Inflammatory macrophage treated with lipopolysaccharide for 4 hours (primary cell): Measurements from ENCODE around the gene SLC6A1.

Source experiments
- DNase-seq: peaks from one replicate; pipeline ENCODE4 v3.0.0-alpha.2; 2020

Gene SLC6A1

DNA sequence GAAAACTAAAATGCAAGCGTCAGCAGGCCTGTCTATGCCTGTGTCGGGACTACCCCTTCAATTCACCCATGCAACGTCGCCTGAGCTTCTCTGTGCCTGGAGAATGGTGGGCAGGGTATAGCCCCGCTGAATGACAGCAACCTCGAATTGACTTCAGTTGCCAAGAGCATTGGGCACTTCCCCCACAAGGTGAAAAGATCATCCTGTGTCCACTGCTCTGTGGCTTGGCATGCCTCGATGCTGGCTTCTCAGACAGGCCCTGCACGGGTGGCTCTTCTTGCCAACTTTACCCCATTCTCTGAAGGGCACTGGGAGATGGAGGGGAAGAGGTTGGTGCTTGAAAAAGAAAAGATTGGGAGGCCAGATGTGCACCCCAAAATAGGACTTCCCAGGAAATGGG is 3.3 kb downstream of the SLC6A1 start:
- no peak for DNase-seq

DNA sequence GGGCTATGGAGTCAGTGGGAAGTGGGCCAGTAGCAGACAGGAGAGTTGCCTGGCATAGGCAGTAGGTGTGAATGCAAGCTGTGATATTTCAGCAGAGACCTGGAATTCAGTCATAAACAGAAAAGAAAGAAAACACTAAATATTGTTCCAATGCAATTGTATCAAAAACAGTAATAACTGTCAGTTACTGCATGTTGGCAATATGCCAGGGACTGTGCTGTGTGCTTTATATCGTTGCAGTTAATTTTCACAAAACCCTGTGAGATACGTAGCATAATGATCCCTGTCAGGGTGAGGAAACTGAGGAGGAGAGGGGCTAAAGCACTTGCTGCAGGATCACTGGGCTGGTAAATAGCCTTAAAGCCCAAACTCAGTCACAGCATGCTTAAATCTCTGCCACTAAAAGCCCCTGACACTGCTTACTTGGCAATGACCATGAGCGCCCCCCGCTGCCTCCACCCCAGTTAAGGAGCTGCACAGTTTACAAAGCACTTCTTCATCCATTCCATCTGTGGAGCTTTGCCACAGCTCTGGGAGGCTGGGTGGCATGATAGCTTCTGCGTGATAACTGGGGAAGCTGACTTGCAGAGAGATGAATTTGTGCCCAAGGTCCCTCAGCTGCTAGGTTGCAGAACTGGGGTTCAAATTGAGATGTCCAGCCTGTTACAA is 3.9 kb downstream of the SLC6A1 start:
- DNase-seq: no peak

DNA sequence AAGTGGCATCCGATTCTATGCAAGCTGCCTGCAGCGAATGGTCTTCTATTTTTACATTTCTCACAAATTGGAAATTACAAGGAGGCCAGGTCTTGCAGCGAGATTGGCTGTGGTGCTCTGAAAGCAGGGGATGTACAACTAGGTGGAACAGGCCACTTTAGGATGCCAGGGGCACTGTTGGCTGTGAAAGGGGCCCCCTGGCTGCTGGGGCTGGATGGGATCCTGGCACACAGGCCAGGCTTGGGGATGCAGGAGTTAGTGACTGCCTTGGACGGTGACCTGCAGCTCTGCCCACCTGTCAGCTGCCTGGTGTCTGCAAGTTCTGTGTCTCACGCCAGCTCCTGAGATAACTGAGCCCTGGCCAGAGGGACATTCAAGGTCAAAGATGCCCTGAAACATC is 4.6 kb downstream of the SLC6A1 start:
- DNase-seq: no peak

DNA sequence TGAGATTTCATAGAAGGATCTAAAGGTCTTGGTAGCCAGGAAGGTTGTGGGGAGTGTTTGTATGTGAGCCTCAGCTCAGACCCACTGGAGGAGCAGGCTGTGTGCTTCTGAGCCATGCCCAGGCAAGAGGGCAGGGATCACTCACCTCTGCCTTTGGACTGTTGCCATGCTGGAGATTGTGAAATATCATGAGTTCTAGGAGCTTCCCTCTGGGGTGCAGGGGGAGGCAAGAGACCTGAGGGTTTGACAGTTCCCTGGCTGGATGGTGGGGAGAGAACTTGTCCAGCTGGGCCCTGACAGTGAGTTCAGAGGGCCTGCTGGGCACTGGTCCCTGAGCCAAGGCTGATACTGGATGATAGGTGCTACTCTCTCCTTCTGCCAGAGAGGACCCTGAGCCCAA is 6.0 kb downstream of the SLC6A1 start:
- DNase-seq: no peak

DNA sequence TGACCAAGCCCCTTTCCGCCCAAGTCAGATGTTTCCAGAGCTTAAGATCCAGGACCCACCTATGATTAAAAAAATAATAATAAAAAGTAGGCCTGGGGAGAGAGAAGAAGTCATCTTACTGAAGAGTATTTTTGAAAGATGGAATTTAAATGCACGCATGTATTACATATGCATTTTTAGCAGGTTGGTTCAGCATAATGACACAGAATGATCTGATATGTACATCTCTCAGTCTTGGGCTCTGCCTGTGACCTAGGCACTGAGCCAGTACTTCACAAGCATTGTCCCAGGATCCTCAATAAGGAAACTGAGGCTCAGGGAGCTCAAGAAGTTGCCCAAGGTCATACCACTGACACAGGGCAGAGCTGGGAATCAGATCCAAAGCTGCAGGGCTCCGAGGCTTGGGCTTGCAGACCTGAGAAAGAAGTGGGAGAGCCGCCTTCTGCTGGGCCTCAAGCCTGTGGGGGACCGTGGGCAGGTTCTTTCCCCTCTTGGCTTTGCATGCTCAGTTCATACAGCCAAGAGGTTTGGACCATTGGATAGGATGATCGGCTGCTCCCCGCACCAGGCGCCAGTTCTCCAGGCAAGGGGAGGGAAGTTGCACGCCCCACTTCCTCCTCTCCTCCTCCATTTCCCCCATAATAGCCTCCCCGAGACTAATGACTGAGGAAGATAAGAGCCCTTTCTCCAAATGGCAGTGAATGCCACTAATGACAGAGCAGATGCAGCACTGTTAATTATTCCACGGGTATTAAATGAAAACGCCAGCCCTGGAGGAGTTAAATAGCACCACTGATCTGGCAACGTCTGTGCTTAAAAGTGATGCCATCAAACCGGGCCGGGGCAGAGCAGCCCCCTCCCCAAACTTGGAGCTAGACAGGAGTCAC is 6.9 kb downstream of the SLC6A1 start:
- no peak for DNase-seq

DNA sequence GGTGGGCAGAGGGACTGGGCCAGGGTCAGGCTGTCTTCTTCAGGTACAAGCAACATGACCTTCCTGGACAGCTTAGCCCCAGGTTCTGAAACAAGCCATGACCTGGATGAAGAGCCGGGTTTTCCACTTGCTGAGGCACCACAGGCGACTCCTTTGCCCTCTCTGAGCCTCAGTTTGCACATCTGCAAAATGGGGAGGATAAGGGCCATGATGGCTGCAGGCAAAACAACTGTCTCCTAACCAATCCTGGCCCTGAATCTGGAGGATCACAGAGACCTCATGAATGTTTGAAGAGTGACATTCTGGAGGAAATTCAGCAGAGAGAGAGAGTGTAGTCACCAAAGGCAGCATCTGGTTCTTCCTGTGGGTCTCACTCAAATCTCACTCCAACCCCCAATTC is 8.0 kb downstream of the SLC6A1 start:
- no peak for DNase-seq

DNA sequence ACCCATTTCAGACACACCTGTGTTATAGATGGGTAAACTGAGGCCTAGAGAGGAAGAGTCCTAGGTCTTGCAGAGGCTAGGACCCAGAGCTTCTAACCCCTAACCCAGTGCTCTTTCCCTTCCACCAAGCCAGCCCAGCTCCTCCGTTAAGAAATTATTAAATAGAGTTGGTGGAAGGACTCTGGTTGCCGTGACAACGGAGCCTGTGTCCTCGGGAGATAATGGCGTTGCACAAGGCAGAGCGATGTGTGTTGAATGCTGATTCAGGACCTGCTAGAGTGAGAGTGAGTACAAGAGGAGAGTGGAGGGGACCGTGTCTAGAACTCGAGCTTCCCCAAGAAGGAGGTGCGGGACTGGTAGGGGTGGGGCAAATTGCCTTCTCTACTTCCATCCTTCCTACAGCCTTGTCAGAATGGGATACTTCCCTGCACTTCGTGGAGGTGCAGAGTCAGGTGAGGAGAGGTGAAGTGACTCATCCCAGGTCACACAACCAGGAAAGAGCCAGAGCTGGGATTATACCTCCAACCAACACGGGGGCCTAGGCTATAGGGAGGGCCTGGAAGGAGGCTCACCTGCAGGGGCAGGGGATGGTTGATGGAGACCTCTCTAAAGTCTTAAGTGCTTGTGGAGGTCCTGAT is 8.6 kb downstream of the SLC6A1 start:
- no peak for DNase-seq

DNA sequence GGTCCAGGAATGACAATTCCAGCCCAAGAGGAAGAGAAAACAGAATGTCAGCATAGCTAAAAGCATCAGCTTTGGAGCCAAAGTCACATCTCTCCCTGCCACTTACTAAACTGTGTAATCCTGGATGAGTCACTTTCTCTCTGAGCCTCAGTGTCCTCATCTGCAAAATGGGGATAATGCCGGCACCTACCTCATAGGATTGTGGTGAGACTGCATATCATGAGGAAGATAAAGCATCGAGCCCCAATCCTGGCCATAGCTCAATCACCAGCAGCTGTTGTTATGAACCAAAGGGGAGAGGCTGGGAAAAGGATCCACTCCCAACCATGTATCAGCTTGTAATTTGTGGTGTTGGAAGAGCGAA is 9.1 kb downstream of the SLC6A1 start:
- DNase-seq: no peak

DNA sequence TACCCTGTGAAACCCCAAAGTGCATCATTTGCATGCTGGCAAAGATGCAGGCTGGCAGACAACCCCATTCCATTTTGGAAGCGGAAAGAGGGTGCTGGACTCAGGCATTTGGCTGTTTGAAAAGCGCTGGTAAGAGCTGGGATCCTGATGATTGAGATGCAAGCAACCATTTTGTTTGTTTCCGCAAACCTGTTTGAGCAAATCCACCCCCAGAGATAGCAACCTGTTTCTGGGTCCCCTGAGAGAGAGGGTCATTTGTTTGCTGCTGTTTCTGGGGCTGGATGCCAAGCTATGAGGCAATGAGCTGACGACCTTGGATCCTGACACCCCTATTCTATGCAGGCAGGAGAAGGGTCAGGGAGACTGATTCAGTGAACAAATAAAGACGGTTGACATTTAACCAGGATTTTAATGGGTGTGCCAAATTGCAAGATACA is 9.8 kb downstream of the SLC6A1 start:
- DNase-seq: no peak

DNA sequence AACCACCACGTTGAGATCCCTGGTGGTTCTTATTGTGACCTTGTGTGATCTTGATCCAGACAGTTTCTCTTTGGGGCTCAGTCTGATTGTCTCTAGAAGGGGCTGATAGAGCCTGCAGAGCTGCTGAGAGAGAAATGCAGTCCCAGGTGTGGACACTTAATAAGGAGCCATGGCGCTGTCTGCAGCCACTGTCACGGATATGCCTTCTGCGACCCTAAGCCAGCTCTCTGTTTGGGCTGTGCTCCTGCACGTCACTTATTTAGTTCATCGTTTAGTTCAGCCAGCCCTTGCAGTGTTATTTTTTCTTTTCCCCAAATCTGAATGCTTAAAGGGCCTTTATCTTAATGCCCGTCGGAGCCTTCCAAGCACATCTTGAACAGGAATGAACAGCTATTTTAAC is 12.0 kb downstream of the SLC6A1 start:
- DNase-seq: no peak

DNA sequence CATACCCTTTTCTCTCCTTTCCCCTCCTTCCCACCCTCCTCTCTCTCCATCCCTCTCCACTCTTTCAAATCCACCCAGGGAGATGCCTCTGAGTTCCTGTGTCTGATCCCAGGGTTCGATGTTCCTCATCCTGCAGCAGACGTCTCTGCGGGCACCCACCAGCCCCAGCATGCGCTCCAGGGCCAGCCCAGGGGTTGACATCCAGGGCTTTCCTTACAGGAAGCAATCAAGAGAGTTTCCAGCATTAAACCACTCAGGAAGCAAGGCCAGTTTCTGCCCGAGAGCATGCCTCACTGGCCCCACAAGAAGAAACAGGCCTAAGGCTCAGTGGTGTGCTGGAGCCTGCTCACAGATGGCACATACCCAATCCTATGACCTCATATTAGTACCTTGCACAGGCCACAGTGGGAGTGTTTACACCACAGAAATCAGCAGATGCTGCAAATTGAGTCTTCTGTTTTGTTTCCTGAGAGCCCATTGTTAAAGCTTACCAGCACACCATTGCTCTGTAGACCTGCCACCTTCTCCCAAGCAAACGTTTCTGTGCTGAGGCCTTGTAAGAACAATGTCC is 13.2 kb downstream of the SLC6A1 start:
- no peak for DNase-seq

DNA sequence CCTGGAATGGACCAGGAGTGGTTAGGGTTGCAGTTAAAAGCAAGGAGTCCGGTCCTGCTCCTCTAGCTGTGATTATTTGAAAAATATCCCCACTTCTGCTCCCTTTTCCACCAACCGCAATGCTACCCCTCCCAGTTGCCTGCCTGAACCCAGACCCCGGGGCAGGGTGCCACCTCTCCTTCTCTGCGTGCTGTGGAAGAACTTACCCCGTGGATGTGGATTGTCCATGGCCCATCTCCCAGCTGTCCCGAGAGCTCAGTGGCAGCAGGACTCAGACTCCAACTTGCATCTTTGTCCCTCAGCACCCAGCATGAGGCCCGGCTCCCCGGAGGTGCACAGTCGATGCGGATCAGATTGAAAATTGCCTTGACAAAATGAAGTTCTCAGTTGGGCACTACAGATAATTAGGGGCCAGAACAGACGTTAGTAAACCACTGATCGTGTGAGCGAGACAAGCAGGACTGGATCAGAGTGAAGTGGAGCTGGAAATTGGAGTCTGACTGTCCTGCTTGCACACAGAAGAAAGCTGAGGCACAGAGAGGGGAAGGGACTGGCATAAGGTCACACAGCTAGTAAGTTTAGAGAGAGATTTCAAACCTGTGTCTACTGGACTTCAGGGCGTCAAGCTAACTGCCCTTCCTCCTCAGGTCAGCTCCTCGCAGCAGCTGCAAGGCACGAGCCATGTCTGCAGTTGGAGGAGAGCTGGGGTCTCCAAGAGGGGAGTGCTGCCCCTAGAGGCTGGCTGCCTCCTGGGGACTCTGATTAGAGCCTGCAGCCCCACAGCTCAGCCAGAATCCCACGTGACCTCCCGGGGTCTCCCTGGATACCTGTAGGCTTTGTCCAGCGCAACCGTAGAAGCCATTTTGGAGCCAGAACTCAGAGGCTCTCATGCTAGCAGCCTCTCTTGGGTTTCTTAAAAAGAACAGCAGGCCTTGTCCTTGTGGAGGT is 14.7 kb downstream of the SLC6A1 start:
- no peak for DNase-seq

DNA sequence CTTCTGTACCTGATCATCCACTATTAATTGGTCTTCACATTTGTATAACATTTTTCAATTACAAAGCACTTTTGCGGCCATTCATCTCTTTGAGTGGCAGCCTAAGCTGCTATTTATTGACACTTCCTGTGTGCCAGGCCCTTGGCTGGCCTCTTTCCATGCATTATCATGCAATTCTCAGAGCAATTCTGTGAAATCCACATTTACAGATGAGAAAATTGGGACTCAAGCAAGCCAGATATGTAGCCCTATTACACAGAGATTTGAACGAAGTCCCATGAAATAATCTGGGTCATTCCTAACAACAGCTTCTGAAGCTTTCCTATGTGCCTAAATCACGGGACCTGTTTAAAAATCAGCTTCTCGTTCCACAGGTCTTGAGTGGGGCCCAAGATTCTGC is 17.4 kb downstream of the SLC6A1 start:
- no peak for DNase-seq

DNA sequence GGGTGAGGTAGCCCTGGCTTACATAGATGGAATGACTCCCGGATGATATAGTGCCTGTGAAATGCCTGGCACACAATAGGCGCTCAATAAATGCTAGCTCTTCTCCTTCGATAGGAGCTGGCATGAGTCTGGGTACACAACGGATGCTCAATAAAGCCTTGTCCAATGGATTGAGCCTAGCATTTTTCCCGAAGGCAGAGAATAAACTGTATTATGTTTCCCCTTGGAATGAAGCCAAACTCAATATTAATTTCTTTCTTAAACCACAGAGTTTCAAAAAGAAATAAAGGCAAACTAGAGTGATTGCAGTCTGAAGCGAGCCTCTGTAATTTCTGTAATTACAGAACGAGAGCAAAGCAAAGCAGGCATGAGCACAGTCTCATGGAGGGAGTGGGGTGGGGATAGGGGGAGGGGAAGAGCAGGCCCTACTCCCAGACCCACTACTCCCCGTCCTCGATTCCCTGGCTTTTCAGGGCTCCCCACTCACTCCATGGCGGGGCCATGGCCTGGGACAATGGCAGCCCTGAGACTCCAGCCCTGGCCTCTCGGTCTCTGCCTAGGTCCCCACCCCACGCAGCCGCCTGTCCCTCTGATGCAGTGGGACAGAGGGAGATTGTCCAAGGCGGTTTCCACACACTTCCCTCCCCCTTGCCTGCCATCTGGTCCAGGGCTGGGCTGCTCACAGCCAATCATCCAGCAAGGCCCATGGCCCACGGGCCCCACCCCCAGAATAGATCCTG is 18.0 kb downstream of the SLC6A1 start:
- DNase-seq: no peak

DNA sequence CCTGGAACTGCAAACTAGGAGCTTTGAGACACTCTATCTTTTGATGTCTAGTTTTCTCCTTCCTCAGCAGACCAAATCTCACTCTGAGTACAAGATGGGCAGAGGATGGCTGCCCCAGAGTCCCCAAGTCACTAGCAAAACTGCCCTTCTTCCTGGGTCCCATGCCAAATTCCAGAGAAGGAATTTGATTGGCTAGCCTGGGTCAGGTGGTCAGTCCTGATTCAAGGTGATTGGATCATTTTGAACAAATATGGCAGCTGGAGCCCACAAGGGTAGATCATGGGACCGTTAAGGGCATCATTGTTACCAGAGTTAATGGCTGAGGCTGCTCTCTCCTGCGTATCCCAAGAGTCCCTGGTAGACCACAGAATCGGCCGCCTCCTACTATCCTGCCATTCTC is 21.7 kb downstream of the SLC6A1 start:
- DNase-seq: no peak

DNA sequence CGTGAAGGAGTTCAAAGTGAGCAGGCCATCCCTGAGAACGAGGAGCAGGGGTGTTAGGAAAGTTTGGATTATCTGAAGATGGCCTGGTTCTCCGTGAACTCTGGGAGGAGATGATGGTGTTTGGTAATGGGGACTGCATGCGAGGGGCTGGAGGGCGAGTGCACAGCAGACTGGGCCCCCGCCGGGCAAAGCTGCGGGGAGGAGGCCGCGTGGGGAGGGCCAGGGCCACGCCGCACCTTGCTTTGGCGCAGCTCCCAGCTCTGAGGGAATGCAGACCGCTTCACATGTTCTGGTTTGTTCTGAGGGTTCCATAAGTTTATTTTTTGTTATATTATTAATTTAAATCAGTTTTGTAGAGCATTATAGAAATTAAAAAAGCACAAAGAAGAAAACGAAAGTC is 22.2 kb downstream of the SLC6A1 start:
- DNase-seq: no peak

DNA sequence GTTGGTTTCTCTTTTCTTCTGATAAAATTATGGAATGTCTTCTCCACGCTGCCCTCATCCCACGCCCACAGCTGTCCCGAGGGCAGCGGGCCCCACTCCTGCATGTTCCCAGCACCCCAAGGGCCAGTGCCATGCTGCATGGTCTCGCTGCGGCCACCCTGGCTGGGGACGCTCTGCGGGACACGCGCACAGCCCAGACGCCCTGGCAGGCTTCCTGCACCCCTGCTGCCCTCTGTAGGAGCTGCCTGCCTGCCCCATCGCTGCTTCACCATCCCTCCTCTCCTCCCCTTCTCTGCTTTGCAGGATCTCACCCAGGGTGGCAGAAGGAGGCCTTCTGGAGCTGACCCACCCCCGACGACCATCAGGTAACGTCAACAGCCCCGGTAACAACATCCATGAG is 22.8 kb downstream of the SLC6A1 start:
- no peak for DNase-seq

DNA sequence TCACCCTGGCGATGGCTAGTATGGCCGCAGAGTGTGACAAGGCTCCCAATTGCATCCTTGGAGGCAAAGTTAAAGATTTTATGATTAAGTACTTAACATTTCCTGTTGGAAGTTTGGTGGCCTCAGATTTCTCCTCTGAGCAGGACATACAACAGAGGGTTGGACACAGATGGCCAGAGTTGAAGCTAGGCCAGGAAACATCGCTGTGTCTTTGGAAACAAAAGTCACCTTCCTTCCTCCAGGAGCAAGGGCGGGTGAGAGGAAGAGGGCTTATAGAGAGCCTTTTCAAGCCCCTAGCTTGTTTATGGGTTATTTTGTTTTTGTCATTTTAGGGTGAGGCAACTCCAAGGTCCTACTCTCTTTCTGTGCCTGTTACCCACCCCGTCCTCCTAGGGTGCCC is 24.2 kb downstream of the SLC6A1 start:
- DNase-seq: no peak

DNA sequence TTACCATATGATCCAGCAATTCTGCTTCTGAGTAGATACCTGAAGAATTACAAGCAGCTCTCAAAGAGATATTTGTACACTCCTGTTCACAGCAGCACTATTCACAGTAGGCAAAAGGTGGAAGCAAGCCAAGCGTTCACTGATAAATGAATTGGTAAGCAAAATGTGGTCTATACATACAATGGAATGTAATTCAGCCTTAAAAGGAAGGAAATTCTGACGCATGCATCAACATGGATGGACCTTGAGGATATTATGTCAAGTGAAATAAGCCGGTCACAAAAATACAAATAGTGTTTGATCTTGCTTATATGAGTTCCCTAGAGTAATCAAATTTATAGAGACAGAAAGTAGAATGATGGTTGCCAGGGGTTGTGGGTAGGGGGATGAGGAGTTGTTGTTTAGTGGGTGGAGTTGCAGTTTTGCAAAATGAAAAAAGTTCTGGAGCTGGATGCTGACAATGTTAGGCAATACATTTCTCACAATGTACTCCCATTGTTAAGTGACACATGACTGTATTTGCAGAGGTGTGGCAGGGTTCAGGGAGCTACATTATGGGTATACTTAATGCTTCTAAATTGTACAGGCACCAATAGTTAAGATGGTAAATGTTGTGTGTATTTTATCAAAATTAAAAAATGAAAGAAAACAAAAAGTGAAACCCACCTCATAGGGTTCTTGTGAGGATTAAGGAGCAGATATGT is 26.7 kb downstream of the SLC6A1 start:
- no peak for DNase-seq

DNA sequence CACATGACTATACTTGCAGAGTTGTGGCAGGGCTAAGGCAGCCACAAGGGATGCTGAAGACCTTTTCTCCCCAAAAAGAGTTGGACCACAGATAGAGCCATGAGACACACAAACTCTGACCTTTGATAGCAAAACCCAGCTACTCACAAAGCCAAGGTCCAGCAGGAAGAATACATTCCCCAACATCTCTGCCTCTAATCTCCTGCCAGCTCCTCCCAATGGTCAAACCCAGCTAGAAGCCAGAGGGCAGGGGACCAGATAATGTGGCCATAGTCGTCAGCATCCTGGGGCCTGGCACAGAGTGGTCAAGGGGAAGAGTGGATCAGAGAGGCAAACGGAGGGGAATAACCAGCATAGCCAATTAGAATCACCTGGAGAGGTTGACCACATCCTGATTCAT is 28.2 kb downstream of the SLC6A1 start:
- no peak for DNase-seq

DNA sequence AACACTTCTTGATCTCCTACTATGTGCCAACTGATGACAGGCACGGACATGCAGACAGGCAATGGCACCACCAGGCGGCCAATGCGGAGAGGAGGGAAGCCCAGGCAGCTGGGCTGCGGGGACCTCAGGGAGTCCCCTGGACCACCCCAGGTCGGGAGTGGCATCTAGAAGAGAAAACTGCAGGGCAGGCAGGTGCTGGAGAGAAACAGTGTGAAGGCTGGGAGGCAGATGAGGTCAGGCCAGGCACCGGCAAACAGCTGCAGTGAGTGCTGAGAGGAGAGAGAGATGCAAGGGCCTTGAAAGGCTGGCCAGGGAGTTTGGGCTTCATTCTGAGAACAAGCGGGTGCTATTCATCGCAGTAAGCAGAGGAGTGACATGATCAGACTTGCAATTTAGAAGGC is 29.1 kb downstream of the SLC6A1 start:
- no peak for DNase-seq
